Measurements from ENCODE around the gene IL1B.

DNA sequence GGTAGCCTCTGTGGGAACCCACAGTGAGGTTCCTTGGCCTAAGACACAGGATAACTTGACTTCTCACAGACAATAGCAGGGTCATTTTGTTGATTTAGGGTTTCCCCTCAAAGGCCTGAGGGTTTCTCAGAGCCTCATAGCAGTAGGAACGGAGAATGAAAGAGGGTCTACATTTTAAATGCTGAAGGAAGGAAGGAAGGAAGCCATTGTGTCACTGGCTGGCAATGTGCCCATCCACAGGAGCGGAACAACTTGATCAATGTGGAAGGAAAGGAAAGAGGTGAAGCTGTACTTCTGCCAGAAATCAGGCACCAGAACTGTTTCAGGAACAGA, 5.1 kb downstream of the IL1B start:
- TF ChIP-seq, protein P1, sequence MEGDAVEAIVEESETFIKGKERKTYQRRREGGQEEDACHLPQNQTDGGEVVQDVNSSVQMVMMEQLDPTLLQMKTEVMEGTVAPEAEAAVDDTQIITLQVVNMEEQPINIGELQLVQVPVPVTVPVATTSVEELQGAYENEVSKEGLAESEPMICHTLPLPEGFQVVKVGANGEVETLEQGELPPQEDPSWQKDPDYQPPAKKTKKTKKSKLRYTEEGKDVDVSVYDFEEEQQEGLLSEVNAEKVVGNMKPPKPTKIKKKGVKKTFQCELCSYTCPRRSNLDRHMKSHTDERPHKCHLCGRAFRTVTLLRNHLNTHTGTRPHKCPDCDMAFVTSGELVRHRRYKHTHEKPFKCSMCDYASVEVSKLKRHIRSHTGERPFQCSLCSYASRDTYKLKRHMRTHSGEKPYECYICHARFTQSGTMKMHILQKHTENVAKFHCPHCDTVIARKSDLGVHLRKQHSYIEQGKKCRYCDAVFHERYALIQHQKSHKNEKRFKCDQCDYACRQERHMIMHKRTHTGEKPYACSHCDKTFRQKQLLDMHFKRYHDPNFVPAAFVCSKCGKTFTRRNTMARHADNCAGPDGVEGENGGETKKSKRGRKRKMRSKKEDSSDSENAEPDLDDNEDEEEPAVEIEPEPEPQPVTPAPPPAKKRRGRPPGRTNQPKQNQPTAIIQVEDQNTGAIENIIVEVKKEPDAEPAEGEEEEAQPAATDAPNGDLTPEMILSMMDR (IDR thresholded peaks at IDR 0.05): no peak
- no peak for TF ChIP-seq EP300 (IDR thresholded peaks at IDR 0.05; ENCODE audit: borderline replicate concordance in 1 of 2, low read depth in 1 of 2, low read length in 1 of 2)
- no peak for TF ChIP-seq GABPA (IDR thresholded peaks at IDR 0.05; ENCODE audit: low read depth)
- TF ChIP-seq YY1 (IDR thresholded peaks at IDR 0.05; ENCODE audit: low read depth): no peak
- no peak for TF ChIP-seq POLR2AphosphoS5 (IDR thresholded peaks at IDR 0.05; ENCODE audit: low read depth, low read length)
- TF ChIP-seq, protein P2, sequence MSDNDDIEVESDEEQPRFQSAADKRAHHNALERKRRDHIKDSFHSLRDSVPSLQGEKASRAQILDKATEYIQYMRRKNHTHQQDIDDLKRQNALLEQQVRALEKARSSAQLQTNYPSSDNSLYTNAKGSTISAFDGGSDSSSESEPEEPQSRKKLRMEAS (IDR thresholded peaks at IDR 0.05; ENCODE audit: low read depth): no peak
- TF ChIP-seq, protein P3, sequence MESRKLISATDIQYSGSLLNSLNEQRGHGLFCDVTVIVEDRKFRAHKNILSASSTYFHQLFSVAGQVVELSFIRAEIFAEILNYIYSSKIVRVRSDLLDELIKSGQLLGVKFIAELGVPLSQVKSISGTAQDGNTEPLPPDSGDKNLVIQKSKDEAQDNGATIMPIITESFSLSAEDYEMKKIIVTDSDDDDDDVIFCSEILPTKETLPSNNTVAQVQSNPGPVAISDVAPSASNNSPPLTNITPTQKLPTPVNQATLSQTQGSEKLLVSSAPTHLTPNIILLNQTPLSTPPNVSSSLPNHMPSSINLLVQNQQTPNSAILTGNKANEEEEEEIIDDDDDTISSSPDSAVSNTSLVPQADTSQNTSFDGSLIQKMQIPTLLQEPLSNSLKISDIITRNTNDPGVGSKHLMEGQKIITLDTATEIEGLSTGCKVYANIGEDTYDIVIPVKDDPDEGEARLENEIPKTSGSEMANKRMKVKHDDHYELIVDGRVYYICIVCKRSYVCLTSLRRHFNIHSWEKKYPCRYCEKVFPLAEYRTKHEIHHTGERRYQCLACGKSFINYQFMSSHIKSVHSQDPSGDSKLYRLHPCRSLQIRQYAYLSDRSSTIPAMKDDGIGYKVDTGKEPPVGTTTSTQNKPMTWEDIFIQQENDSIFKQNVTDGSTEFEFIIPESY (IDR thresholded peaks at IDR 0.05; ENCODE audit: borderline replicate concordance, low read depth): no peak
- TF ChIP-seq TCF12 (IDR thresholded peaks at IDR 0.05): no peak
- TF ChIP-seq FOXM1 (IDR thresholded peaks at IDR 0.05; ENCODE audit: low read depth): no peak
- TF ChIP-seq, protein P4, sequence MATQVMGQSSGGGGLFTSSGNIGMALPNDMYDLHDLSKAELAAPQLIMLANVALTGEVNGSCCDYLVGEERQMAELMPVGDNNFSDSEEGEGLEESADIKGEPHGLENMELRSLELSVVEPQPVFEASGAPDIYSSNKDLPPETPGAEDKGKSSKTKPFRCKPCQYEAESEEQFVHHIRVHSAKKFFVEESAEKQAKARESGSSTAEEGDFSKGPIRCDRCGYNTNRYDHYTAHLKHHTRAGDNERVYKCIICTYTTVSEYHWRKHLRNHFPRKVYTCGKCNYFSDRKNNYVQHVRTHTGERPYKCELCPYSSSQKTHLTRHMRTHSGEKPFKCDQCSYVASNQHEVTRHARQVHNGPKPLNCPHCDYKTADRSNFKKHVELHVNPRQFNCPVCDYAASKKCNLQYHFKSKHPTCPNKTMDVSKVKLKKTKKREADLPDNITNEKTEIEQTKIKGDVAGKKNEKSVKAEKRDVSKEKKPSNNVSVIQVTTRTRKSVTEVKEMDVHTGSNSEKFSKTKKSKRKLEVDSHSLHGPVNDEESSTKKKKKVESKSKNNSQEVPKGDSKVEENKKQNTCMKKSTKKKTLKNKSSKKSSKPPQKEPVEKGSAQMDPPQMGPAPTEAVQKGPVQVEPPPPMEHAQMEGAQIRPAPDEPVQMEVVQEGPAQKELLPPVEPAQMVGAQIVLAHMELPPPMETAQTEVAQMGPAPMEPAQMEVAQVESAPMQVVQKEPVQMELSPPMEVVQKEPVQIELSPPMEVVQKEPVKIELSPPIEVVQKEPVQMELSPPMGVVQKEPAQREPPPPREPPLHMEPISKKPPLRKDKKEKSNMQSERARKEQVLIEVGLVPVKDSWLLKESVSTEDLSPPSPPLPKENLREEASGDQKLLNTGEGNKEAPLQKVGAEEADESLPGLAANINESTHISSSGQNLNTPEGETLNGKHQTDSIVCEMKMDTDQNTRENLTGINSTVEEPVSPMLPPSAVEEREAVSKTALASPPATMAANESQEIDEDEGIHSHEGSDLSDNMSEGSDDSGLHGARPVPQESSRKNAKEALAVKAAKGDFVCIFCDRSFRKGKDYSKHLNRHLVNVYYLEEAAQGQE (IDR thresholded peaks at IDR 0.05; ENCODE audit: low read depth, low read length): no peak
- TF ChIP-seq SMC3 (IDR thresholded peaks at IDR 0.05; ENCODE audit: low read depth, low read length): no peak
- no peak for TF ChIP-seq FOSL2 (IDR thresholded peaks at IDR 0.05; ENCODE audit: borderline replicate concordance, low read depth)
- TF ChIP-seq RAD21 (IDR thresholded peaks at IDR 0.05; ENCODE audit: low read length): no peak
- no peak for TF ChIP-seq RFX5 (IDR thresholded peaks at IDR 0.05; ENCODE audit: low read length)
